Measurements from ENCODE around the gene KLHDC4. TPM values are rescaled to one million over a fixed set of nuclear protein-coding genes. Genes with fewer than 3 reads are reported as not detected.
A peak's percentile ranks its signal among the peaks of the same experiment; 100 is the strongest.

The KLHDC4 gene
- polyA plus RNA-seq, 3 donors, result 11.2 to 26.4 (median 12.6) TPM

- no peaks in the 10 kb centered on the region for H3K79me2 ChIP-seq (ENCODE audit: insufficient read depth, low read length)
- Mint-ChIP-seq H3K36me3 (peaks cover 23 to 54% of the 10 kb centered on the region in 2 donors), H3K4me1 (peaks cover 3% of the 10 kb centered on the region), H3K27ac (peak overlapping the region in 1 of 7 donors; percentile 20), H3K9me3 (no peaks in the 10 kb centered on the region), H3K27me3 (ENCODE audit: low read depth in 3 of 3) (peaks cover 0 to 1% (median 1%) of the 10 kb centered on the region in 3 donors), H3K4me3 (no peak overlapping the region)
- no peaks in the 10 kb centered on the region for H3K27me3 ChIP-seq (ENCODE audit: control insufficient read depth in 2 of 2, insufficient read depth in 2 of 2, low read length in 2 of 2)
- H3K9me3 ChIP-seq (replicated peaks in 1 of 2; ENCODE audit: control insufficient read depth in 1 of 2, insufficient read depth in 1 of 2, low read length in 2 of 2), result no peaks in the 10 kb centered on the region
- H3K27ac ChIP-seq (ENCODE audit: low read depth in 1 of 2, low read length in 2 of 2), result no peak overlapping the region
- no peak for DNase-seq
- WGBS (ENCODE audit: insufficient coverage), result over 99% methylated on average over 9 of the region's 14 CpGs
- H3K4me1 ChIP-seq (ENCODE audit: control insufficient read depth in 1 of 2, insufficient read depth in 2 of 2, low read length in 2 of 2), result no peaks in the 10 kb centered on the region
- no peaks in the 10 kb centered on the region for H4K20me1 ChIP-seq (ENCODE audit: insufficient read depth, low read length)
- H3K36me3 ChIP-seq (replicated peaks in 1 of 2; ENCODE audit: control insufficient read depth in 1 of 2, insufficient read depth in 2 of 2, low read length in 2 of 2), result peaks cover 13 to 41% of the 10 kb centered on the region in 2 donors
- H3K9ac ChIP-seq (ENCODE audit: insufficient read depth, low read length, poor library complexity, severe bottlenecking), result no peak overlapping the region
- no peak overlapping the region for H3K4me3 ChIP-seq (replicated peaks in 1 of 3; ENCODE audit: low read depth in 2 of 3, low read length in 3 of 3)
- intact Hi-C loops (cut with micrococcal nuclease), result no loop called here
- no peak overlapping the region for H3K4me2 ChIP-seq (replicated peaks; ENCODE audit: extremely low read depth, low read length, poor library complexity, severe bottlenecking)
- no peak for TF ChIP-seq CTCF (IDR thresholded peaks at IDR 0.05)
- no peak overlapping the region for H2AFZ ChIP-seq (ENCODE audit: insufficient read depth, low read depth, low read length, poor library complexity, severe bottlenecking)
Measured at GRCh38 chr16:87697792-87698191, 68.0 kb downstream of the KLHDC4 start.

GRCh38 chr16:87697256-87697655, 68.5 kb downstream of the KLHDC4 start:
- Histone ChIP-seq H3K27ac (ENCODE audit: low read depth in 1 of 2, low read length in 2 of 2) (no peak overlapping the region), H3K36me3 (replicated peaks in 1 of 2; ENCODE audit: control insufficient read depth in 1 of 2, insufficient read depth in 2 of 2, low read length in 2 of 2) (peaks cover 13 to 38% of the 10 kb centered on the region in 2 donors), H3K4me2 (replicated peaks; ENCODE audit: extremely low read depth, low read length, poor library complexity, severe bottlenecking) (no peak overlapping the region), H2AFZ (ENCODE audit: insufficient read depth, low read depth, low read length, poor library complexity, severe bottlenecking) (no peak overlapping the region), H3K4me3 (replicated peaks in 1 of 3; ENCODE audit: low read depth in 2 of 3, low read length in 3 of 3) (no peak overlapping the region), H3K4me1 (ENCODE audit: control insufficient read depth in 1 of 2, insufficient read depth in 2 of 2, low read length in 2 of 2) (no peaks in the 10 kb centered on the region), H3K27me3 (ENCODE audit: control insufficient read depth in 2 of 2, insufficient read depth in 2 of 2, low read length in 2 of 2) (no peaks in the 10 kb centered on the region), H3K9ac (ENCODE audit: insufficient read depth, low read length, poor library complexity, severe bottlenecking) (no peak overlapping the region), H3K9me3 (replicated peaks in 1 of 2; ENCODE audit: control insufficient read depth in 1 of 2, insufficient read depth in 1 of 2, low read length in 2 of 2) (no peaks in the 10 kb centered on the region), H3K79me2 (ENCODE audit: insufficient read depth, low read length) (no peaks in the 10 kb centered on the region), H4K20me1 (ENCODE audit: insufficient read depth, low read length) (no peaks in the 10 kb centered on the region)
- H3K4me3 Mint-ChIP-seq, result no peak overlapping the region
- H3K27ac Mint-ChIP-seq, result no peak overlapping the region
- no peaks in the 10 kb centered on the region for H3K9me3 Mint-ChIP-seq
- H3K36me3 Mint-ChIP-seq, result peaks cover 23 to 49% of the 10 kb centered on the region in 2 donors
- intact Hi-C loops (cut with micrococcal nuclease), result no loop called here
- DNase-seq, result no peak
- H3K27me3 Mint-ChIP-seq (ENCODE audit: low read depth in 3 of 3), result peaks cover 0 to 2% (median 1%) of the 10 kb centered on the region in 3 donors
- no peaks in the 10 kb centered on the region for H3K4me1 Mint-ChIP-seq
- WGBS (ENCODE audit: insufficient coverage), result 95% methylated on average over 16 of the region's 21 CpGs
- no peak for TF ChIP-seq CTCF (IDR thresholded peaks at IDR 0.05)

Measured in CD14-positive monocyte (primary cell).